GM21381 (cell line): ENCODE data around the gene PHACTR4.
"Not testable (repeated sequence)": the region's sequence is repeated elsewhere in the genome, so short reads cannot be mapped to it uniquely, and the experiment has no call there.

ENCODE experiments used
- ATAC-seq: cut with Tn5 transposase; IDR thresholded peaks from one replicate; pipeline ENCODE4 v1.9.1; 2021; ENCODE audit warnings: mild to moderate bottlenecking, moderate library complexity; ENCODE audit not compliant: unreplicated experiment

Gene PHACTR4

DNA sequence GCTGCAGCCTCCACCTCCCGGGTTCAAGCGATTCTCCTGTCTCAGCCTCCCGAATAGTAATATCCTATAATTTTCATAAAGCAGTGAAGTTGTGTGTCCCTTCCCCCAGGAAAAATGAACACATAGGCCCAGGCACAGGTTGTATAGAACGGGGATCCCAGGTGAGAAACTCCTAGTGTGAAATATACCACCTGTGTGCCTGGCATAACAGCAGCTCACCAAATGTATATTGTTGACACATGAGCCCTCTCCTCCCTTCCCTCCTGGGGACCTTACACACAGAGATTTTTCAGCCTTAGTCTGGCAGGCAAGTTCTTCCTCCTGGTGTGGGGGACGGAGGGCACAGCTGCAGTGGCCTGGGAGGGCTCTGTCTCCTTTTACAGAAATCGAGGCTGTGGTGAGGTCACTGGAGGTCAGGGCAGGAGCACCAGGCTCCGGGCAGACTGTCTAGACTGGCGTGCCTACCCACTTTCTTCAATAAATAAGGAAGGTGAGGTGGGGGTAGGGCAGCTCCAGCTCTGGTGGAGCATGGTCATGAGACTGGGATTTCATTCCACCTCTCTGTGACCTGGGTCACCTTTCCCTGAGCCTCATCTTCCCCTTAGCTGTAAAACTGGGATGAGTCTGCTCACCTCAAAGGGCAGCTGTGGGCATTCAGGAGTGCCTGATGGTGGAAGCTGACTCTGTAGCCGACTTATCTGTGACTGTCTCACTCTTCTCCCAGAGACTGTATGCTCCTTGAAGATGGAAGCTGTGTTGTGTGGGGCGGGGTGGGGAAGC is 150.6 kb downstream of the PHACTR4 start:
- ATAC-seq = no peak

DNA sequence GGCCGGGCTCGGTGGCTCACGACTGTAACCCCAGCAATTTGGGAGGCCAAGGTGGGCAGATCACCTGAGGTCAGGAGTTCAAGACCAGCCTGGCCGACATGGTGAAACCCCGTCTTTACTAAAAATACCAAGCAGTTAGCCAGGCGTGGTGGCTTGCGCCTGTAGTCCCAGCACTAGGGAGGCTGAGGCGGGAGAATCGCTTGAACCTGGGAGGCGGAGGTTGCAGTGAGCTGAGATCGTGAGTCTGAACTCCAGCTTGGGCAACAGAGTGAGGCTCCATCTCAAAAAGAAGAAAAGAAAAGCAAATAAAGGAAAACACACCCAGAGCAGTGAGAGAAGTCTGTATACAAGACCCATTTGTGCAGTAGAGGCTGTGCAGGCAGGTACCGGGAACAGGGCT is 151.3 kb downstream of the PHACTR4 start:
- ATAC-seq = not testable (repeated sequence)

DNA sequence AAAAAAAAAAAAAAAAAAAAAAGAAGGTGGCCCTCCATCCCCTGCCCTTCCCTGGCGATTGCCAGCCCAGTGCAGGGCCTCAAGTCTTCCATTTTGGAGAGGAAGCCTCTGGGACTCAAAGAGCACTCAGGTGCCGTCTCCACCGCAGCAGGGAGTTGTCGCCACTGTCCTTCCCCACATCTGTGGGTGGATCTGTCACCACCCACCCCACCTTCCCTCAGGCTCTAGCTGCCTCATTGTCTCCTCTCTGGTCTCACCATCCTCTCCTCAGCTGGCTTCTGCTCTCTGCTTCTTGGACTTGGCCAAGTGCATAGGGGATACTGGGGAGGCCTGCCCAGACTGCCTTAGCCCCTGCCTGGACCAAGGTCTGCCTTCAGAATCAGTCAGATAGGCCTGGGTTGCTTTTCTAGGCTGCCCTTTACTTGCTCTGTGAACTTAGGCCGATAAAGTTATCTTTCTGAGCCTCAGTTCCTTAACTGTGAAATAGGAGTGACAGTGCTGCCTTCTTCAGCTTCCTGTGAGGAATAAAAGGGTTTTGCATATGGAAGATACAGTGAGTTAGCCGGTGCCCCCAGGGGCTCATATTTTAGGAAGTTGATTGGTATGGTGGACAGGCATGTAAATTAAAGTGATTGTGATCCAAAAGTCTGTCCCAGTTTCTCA is 152.1 kb downstream of the PHACTR4 start:
- ATAC-seq = no peak

DNA sequence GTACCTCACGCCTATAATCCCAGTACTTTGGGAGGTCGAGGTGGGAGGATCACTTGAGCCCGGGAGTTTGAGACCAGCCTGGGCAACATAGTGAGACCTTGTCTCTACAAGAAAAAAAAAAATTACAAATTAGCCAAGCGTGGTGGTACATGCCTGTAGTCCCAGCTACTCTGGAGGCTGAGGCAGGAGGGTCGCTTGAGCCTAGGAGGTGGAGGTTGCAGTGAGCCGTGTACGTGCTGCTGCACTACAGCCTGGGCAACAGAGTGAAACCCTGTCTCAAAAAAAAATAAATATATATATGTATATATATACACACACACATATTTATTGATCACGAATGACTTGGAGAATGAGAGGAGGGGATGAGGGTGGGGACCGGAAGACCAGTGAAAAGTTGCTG is 153.0 kb downstream of the PHACTR4 start:
- ATAC-seq = not testable (repeated sequence)

DNA sequence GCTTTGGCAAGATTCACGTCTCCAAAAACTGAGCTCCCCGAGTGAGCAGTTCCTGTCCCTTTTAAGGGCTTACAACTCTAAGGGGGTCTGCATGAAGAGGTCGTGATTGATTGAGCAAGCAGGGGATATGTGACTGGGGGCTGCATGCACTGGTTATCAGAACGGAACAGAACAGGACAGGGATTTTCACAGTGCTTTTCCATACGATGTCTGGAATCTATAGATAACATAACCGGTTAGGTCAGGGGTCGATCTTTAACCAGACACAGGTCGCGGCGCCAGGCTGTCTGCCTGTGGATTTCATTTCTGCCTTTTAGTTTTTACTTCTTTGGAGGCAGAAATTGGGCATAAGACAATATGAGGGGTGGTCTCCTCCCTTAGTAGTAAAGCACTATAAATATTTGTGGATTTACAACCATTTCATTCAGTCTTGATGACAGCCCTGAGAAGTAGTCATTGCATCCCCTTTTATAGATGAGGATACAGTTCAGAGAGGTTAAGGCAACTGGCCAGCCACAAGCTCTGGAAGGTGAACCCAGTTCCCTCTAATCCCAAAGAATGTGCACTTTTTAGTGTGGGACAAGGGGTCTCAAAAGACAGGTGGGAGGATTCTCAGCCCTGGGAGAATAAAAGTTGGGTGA is 155.6 kb downstream of the PHACTR4 start:
- ATAC-seq = not testable (repeated sequence)

DNA sequence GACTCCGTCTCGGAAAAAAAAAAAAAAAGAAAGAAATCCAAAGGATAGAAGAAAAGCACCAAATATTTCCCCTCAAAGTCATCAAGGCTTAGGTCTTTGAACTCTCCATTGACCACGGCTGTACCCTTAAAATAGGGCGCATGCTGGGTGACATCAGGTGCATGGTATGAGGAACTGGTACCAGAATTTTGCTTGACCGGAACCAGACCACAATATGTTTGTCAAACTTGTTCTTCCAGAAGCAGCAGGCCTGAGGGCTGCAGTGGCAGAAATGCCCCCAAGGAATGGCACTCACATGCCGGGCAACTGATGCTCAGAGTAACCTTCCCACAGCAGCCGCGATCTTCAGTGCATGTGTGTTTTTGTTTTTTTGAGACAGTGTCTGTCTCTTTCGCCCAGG is 157.3 kb downstream of the PHACTR4 start:
- ATAC-seq = no peak

DNA sequence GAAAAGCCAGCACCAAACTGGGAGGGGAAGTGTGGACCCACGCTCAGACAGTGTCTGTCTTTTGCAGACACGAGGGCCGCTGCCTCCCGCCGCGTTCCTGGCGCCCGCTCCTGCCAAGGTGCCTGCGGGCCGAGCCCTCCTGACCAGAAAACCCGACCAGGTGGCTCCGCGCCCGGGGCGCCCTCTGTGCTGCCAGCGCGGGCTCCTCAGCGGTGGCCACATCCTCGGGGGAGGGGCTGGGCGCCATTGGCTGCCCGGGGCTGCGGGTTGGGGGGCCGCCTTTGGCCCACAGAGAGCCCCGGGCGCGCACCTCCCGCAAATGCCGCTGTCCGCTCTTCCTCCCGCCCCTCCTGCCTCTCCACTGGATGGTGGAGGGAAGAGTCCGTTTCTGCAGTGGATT is 160.9 kb downstream of the PHACTR4 start:
- ATAC-seq = no peak

DNA sequence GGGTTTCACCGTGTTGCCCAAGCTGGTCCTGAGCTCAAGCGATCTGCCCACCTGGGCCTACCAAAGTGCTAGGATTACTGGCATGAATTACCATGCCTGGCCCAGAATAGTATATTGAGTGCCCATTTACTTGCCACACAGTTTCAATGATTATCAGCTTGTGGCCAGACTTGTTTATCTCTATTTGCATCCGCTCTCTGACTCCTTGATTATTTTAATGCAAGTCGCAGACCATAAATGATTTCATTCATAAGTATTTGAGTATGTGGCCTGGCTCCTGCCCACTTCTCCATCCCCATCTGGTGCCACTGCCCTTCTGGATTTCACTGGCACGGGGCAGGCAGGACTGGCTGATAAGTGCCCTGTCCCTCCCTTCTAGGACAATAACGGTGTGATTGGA is 165.1 kb downstream of the PHACTR4 start:
- ATAC-seq = no peak

DNA sequence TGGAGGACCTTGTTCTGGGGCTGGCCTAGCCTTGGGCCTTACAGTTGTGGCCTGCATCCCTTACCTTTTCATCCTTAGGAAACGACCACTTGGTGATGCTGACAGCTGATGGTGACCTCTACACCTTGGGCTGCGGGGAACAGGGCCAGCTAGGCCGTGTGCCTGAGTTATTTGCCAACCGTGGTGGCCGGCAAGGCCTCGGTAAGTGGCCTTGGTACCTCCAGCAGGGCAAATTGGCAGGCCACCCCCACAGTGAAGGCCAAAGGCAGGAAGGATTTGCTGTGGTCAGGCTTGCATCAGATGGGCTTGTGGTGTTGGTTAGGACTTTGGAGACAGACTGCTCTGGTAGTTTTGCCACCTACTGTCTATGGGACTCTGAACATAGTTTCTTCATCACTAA is 165.6 kb downstream of the PHACTR4 start:
- ATAC-seq = no peak

DNA sequence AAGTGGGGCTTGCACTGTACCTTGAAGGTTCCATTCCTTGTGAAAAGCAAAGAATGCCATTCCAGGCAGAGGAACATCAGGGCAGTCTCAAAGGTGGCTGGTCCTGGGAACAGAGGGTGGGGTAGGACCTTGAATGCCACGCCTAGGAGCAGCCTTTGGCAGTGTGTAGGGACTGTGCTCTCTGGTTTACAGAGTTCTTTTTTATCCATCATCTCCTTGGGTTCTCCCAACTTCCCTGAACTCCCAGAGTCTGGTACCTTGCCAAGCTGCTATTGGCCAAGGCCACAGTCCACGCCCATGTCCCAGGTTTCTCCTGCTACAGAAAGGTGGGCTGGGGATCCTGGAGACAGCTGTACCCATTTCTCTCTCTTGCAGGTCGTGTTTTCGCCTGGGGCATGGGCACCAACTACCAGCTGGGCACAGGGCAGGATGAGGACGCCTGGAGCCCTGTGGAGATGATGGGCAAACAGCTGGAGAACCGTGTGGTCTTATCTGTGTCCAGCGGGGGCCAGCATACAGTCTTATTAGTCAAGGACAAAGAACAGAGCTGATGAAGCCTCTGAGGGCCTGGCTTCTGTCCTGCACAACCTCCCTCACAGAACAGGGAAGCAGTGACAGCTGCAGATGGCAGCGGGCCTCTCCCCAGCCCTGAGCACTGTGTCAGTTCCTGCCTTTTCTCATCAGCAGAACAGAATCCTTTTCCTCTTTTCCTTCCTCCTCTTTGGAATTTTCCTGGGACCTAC is 168.1 kb downstream of the PHACTR4 start:
- ATAC-seq = no peak

DNA sequence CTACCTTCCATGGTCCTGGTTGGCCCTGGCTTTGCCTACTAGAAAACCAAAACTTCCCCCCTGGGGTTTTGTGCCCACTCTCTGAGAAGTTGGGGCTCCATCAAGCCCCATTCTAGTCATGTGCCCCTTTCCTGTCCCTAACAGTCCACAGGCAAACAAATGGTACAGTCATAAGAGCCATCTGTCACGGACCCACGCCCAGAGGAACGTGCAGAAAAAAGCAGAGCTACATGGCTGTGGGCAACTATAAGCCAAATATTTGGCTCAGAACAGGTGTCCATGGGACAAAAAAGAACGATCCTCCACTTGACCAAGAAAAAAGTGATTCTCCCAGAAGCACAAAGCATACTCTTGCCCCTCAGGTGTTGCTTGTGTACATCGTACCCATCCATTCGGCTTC is 168.7 kb downstream of the PHACTR4 start:
- no peak for ATAC-seq

DNA sequence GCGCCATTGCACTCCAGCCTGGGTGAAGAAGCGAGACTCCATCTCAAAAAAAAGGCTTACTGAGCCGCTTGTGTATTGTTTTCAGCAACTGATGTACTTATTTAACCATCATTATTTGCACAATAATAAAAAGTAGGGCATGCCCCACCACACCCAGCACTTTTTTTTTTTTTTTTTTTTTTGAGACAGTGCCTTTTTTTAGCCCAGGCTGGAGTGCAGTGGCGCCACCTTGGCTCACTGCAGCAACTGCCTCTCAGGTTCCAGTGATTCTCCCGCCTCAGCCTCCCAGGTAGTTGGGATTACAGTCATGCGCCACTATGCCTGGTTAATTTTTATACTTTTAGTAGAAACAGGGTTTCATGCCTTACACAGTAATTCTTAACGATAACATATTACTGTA is 171.1 kb downstream of the PHACTR4 start:
- no peak for ATAC-seq

DNA sequence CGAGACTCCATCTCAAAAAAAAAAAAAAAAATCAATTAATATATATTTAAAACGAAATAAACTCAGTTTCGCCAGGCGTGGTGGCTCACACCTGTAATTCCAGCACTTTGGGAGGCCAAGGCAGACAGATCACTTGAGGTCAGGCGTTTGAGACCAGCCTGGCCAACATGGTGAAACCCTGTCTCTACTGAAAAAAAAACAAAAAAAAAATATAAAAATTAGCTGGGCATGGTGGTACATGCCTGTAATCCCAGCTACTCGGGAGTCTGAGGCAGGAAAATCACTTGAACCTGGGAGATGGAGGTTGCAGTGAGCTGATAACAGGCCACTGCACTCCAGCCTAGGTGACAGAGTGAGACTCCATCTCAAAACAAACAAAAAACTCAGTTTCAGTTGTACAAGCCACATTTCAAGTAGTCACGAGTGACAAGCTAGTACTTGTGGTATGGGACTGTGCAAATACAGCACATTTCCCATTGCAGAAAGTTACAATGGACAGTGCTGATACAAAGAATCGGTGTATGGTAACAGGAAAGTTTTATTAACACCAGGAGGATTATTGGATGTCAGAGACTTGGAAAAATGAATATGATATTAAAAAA is 172.0 kb downstream of the PHACTR4 start:
- ATAC-seq = not testable (repeated sequence)

DNA sequence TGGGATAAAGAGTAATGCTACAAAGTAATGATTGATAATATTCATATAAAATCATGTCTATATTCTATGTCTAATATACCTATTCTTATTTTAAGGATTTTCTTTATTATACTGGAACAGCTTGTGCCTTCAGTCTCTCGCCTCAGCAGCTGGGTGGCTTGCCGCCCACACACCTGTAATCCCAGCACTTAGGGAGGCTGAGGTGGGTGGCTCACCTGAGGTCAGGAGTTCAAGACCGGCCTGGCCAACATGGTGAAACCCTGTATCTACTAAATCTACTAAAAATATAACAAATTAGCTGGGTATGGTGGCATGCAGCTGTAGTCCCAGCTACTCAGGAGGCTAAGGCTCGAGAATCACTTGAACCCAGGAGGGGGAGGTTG is 175.7 kb downstream of the PHACTR4 start:
- no peak for ATAC-seq

DNA sequence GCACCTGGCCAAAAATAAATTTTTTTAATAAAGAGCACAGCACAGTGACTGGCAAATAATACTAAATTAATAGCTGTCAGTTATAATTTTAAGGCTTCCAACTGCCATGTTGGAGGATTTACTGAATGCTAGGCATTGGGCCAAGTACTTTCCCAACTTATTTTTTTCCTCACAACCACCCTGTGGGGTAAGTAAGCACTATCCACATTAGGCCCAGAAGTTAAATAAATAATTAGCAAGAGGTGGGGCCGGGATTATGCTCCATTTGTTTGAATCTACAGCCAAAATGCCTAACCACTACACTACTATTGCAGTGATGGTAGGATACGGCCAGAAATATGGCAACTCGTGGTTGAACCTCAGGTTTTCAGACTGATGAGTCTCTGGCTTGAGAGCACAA is 178.8 kb downstream of the PHACTR4 start:
- no peak for ATAC-seq
